MM.1S (cell line): ENCODE data around the gene SYCE1.

ENCODE experiments used
- EZH2 ChIP-seq: fragments of 300-600 bp; sonication (generic); optimal IDR thresholded peaks from 2 replicates; pipeline ENCODE3; 2017; ENCODE audit warnings: low read depth, mild to moderate bottlenecking, antibody characterized with exemption, low read length, mixed read lengths
- EZH2phosphoT487 ChIP-seq: fragments of 300-600 bp; sonication (generic); IDR thresholded peaks from 2 replicates; pipeline ENCODE4 v1.6.1; 2018; ENCODE audit warnings: antibody characterized with exemption, low read length
- TF ChIP-seq, protein P1 (sequence below): fragments of 300-600 bp; sonication (generic); IDR thresholded peaks from 2 replicates; pipeline ENCODE4 v1.5.1; 2016; ENCODE audit warnings: antibody characterized with exemption, low read length, mixed read lengths

DNA sequence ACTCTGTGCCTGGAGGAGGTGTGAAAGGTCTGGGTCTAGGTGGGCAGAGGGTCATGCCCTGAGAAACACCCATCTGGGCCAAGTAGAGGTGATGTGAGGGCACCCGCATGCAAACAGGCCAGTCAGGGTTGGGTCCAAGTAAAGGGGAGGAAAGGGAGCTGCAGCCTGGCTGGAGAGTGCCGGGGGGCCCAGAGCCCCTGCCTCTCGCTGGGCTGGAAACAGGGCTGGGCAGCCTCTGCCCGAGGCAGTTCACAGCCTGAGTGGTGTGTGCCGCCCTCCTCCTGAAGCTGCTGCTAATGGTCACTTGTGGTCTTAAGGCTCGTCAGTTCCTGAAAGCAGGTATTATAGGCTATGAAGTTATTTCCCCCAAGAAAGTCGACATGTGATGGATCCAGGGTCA lies 31.0 kb downstream of the SYCE1 start:
- TF ChIP-seq, protein P1, sequence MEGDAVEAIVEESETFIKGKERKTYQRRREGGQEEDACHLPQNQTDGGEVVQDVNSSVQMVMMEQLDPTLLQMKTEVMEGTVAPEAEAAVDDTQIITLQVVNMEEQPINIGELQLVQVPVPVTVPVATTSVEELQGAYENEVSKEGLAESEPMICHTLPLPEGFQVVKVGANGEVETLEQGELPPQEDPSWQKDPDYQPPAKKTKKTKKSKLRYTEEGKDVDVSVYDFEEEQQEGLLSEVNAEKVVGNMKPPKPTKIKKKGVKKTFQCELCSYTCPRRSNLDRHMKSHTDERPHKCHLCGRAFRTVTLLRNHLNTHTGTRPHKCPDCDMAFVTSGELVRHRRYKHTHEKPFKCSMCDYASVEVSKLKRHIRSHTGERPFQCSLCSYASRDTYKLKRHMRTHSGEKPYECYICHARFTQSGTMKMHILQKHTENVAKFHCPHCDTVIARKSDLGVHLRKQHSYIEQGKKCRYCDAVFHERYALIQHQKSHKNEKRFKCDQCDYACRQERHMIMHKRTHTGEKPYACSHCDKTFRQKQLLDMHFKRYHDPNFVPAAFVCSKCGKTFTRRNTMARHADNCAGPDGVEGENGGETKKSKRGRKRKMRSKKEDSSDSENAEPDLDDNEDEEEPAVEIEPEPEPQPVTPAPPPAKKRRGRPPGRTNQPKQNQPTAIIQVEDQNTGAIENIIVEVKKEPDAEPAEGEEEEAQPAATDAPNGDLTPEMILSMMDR = no peak
- TF ChIP-seq EZH2phosphoT487 (no peak), EZH2 (no peak)
